Neural cell (in vitro differentiated cells): ENCODE results near the gene TMEM207. TPM values are rescaled to one million over a fixed set of nuclear protein-coding genes. Genes with fewer than 3 reads are reported as not detected.

Experiments
- EZH2 ChIP-seq: fragments of 200-600, 300-800 bp; shearing (Covaris generic), sonication (generic); IDR thresholded peaks from 2 replicates; pipeline ENCODE4 v1.6.1; 2014; ENCODE audit warnings: antibody characterized with exemption, low read length, borderline replicate concordance, mild to moderate bottlenecking; ENCODE audit not compliant: insufficient read depth, poor library complexity, severe bottlenecking
- MXI1 ChIP-seq: fragments of 450-650 bp; conservative IDR thresholded peaks from 2 replicates; pipeline ENCODE4 v1.6.1; 2014; ENCODE audit warnings: antibody characterized with exemption, mild to moderate bottlenecking; ENCODE audit not compliant: poor library complexity, severe bottlenecking
- POLR2AphosphoS5 ChIP-seq: IDR thresholded peaks from 2 replicates; pipeline ENCODE4 v1.6.1; 2012
- polyA plus RNA-seq: library from polyadenylated mRNA; depleted of rRNA; stranded (reverse); fragments of >200 nt; gene quantifications from 2 replicates; pipeline ENCODE4 v1.2.3, GENCODE V29; 2014

TMEM207 gene
- polyA plus RNA-seq, 1 donor from 2014 or later: 0.27 TPM

DNA sequence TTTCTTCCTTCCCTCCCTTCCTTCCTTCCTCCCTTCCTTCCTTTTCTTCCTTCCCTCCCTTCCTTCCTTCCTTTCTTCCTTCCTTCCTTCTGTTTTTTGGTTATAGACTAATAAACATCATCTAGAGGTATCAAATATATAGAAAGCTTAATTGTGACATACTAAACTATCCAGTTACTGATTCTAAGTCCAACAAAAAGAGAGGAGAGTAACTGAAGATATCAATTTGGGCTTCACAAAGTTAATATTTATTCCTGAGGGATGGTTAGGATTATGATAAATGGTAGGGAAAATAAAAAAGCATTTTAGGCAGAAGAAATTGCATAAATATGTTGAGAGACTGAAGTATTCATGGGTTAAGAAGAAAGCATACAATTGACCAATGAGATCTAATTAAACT lies 69.5 kb downstream of the TMEM207 start (continued):
- TF ChIP-seq EZH2: no peak
- TF ChIP-seq POLR2AphosphoS5: no peak
- no peak for TF ChIP-seq MXI1

Other genes starting within 250 kb of the TMEM207 start
- 0.66 and 1.3 TPM in 2 replicates for gene CLDN1, start 127.5 kb downstream of the TMEM207 start, polyA plus RNA-seq
- not detected in 2 replicates for gene CLDN16, start 61.7 kb downstream of the TMEM207 start, polyA plus RNA-seq
- 24.6 and 25.4 TPM in 2 replicates for gene IL1RAP, start 64.2 kb upstream of the TMEM207 start, polyA plus RNA-seq